GM12891 (cell line): ENCODE measurements around the gene ADGRB3.
"Not testable (repeated sequence)": the region's sequence is repeated elsewhere in the genome, so short reads cannot be mapped to it uniquely, and the experiment has no call there.

Experiments used
- DNase-seq: peaks from one replicate; pipeline ENCODE4 v3.0.0; 2011; ENCODE audit warnings: low spot score; ENCODE audit not compliant: insufficient read length
- FAIRE-seq: peaks from 2 replicates; lab custom pipeline; 2011; peaks lifted over from hg19 to GRCh38; lab: Jason Lieb, UNC
- PAX5 ChIP-seq: IDR thresholded peaks from 2 replicates; pipeline ENCODE4 v1.6.1; 2011; ENCODE audit warnings: low read length, moderate library complexity, mild to moderate bottlenecking; ENCODE audit not compliant: insufficient read depth, severe bottlenecking
- POLR2A ChIP-seq: IDR thresholded peaks from 2 replicates; pipeline ENCODE4 v1.6.1; 2011; ENCODE audit warnings: low read depth, low read length, control low read depth
- POLR2AphosphoS5 ChIP-seq: IDR thresholded peaks from 2 replicates; pipeline ENCODE4 v1.6.1; 2011; ENCODE audit warnings: low read depth, low read length, control low read depth
- POU2F2 ChIP-seq: IDR thresholded peaks from 2 replicates; pipeline ENCODE4 v1.6.1; 2011; ENCODE audit warnings: low read depth, mild to moderate bottlenecking, control low read depth, low read length, moderate library complexity
- SPI1 ChIP-seq: IDR thresholded peaks from 2 replicates; pipeline ENCODE4 v1.6.1; 2011; ENCODE audit warnings: low read depth, low read length, control low read depth
- TAF1 ChIP-seq: IDR thresholded peaks from 2 replicates; pipeline ENCODE4 v1.6.1; 2011; ENCODE audit warnings: low read depth, low read length, control low read depth

ADGRB3 gene

GRCh38 chr6:68892452-68892851 lies 257.4 kb downstream of the ADGRB3 start:
- DNase-seq (no peak), FAIRE-seq (no peak)
- TF ChIP-seq POLR2A (no peak), POU2F2 (no peak), TAF1 (no peak), PAX5 (no peak), POLR2AphosphoS5 (no peak), SPI1 (no peak)

- no peak for TF ChIP-seq SPI1
- TF ChIP-seq POLR2AphosphoS5: no peak
- DNase-seq (no peak), FAIRE-seq (no peak)
These were observed 260.8 kb downstream of the ADGRB3 start for GRCh38 chr6:68895929-68896328.

GRCh38 chr6:68901044-68901443 lies 266.0 kb downstream of the ADGRB3 start:
- no peak for DNase-seq
- TF ChIP-seq TAF1 (no peak), POLR2A (no peak), POLR2AphosphoS5 (no peak), POU2F2 (no peak), PAX5 (no peak), SPI1 (no peak)
- FAIRE-seq: no peak

- TF ChIP-seq PAX5: no peak
- no peak for TF ChIP-seq POU2F2
- no peak for TF ChIP-seq POLR2AphosphoS5
- no peak for TF ChIP-seq TAF1
- TF ChIP-seq SPI1: no peak
- DNase-seq (no peak), FAIRE-seq (no peak)
These were observed 276.3 kb downstream of the ADGRB3 start for GRCh38 chr6:68911334-68911733.

- no peak for FAIRE-seq
- no peak for DNase-seq
- TF ChIP-seq POLR2AphosphoS5: no peak
- no peak for TF ChIP-seq POU2F2
- TF ChIP-seq PAX5: no peak
- no peak for TF ChIP-seq SPI1
- TF ChIP-seq TAF1: no peak
- no peak for TF ChIP-seq POLR2A
These were observed 276.7 kb downstream of the ADGRB3 start for GRCh38 chr6:68911811-68912210.

GRCh38 chr6:68912805-68913204 lies 277.7 kb downstream of the ADGRB3 start:
- not testable (repeated sequence) for DNase-seq, FAIRE-seq

- no peak for FAIRE-seq
These were observed 280.5 kb downstream of the ADGRB3 start for GRCh38 chr6:68915586-68915985.

GRCh38 chr6:68919537-68919936 lies 284.5 kb downstream of the ADGRB3 start:
- DNase-seq (no peak), FAIRE-seq (no peak)
- TF ChIP-seq SPI1 (no peak), POLR2AphosphoS5 (no peak), TAF1 (no peak), PAX5 (no peak), POU2F2 (no peak), POLR2A (no peak)

More at GRCh38 chr6:68915586-68915985, 280.5 kb downstream of the ADGRB3 start:
- no peak for TF ChIP-seq SPI1
- TF ChIP-seq POLR2A: no peak
- TF ChIP-seq PAX5: no peak
- TF ChIP-seq POU2F2: no peak
- TF ChIP-seq TAF1: no peak
- TF ChIP-seq POLR2AphosphoS5: no peak
- DNase-seq: no peak

GRCh38 chr6:68941345-68941744 lies 306.3 kb downstream of the ADGRB3 start:
- DNase-seq (no peak), FAIRE-seq (no peak)
- TF ChIP-seq SPI1 (no peak), TAF1 (no peak), POU2F2 (no peak), POLR2AphosphoS5 (no peak), POLR2A (no peak), PAX5 (no peak)

- no peak for DNase-seq
- no peak for FAIRE-seq
- TF ChIP-seq TAF1 (no peak), POU2F2 (no peak), PAX5 (no peak), SPI1 (no peak), POLR2A (no peak), POLR2AphosphoS5 (no peak)
These were observed 312.6 kb downstream of the ADGRB3 start for GRCh38 chr6:68947721-68948120.

GRCh38 chr6:68951270-68951669 lies 316.2 kb downstream of the ADGRB3 start:
- no peak for FAIRE-seq
- TF ChIP-seq POLR2A: no peak
- no peak for TF ChIP-seq POU2F2
- TF ChIP-seq TAF1: no peak
- TF ChIP-seq PAX5: no peak
- TF ChIP-seq POLR2AphosphoS5: no peak
- TF ChIP-seq SPI1: no peak
- no peak for DNase-seq
